GM12878 (cell line): ENCODE results near the gene GPRC5D.

Experiments used
- BCLAF1 ChIP-seq: fragments of 450-650 bp; IDR thresholded peaks from 2 replicates; pipeline ENCODE4 v1.6.1; 2017; ENCODE audit warnings: antibody characterized with exemption, mild to moderate bottlenecking, moderate library complexity
- POLR2A ChIP-seq: IDR thresholded peaks from 2 replicates; pipeline ENCODE4 v1.6.1; 2011; ENCODE audit warnings: low read depth, mild to moderate bottlenecking, low read length
- ZBTB11 ChIP-seq: fragments of 450-650 bp; formaldehyde crosslinking; IDR thresholded peaks from 2 replicates; pipeline ENCODE4 v1.5.0; 2022; ENCODE audit warnings: mild to moderate bottlenecking, missing genetic modification characterization
- ZSCAN29 ChIP-seq: fragments of 450-650 bp; IDR thresholded peaks from 2 replicates; pipeline ENCODE4 v1.6.1; 2017; ENCODE audit warnings: mild to moderate bottlenecking, moderate library complexity

GRCh38 chr12:12907552-12907951 lies 44.4 kb downstream of the GPRC5D start:
- TF ChIP-seq BCLAF1 = no peak
- TF ChIP-seq ZSCAN29 = no peak
- no peak for TF ChIP-seq ZBTB11
- no peak for TF ChIP-seq POLR2A
